Activated CD4-positive, alpha-beta T cell treated with anti-CD3 and anti-CD28 coated beads, Interleukin-2, amount 10 ng/mL, durations not matched to agents 24 days and 14 days (primary cell): ENCODE measurements around the gene CFAP119. TPM values are rescaled to one million over a fixed set of nuclear protein-coding genes. Genes with fewer than 3 reads are reported as not detected.
A peak's percentile ranks its signal among the peaks of the same experiment; 100 is the strongest.

Source experiments
- DNase-seq: peaks from one replicate; pipeline ENCODE4 v3.0.0; 2022
- H3K27ac Mint-ChIP-seq: one replicate; pipeline ENCODE4 v1.8.0; 2022; ENCODE audit warnings: mild to moderate bottlenecking, mixed read lengths
- H3K27me3 Mint-ChIP-seq: one replicate; pipeline ENCODE4 v1.8.0; 2022; ENCODE audit warnings: mixed read lengths
- H3K36me3 Mint-ChIP-seq: one replicate; pipeline ENCODE4 v1.8.0; 2022; ENCODE audit warnings: low read depth, mild to moderate bottlenecking, mixed read lengths
- H3K4me1 Mint-ChIP-seq: one replicate; pipeline ENCODE4 v1.8.0; 2021; ENCODE audit warnings: mixed read lengths
- H3K4me3 Mint-ChIP-seq: one replicate; pipeline ENCODE4 v1.8.0; 2022; ENCODE audit warnings: mild to moderate bottlenecking, moderate library complexity, mixed read lengths
- H3K9me3 Mint-ChIP-seq: one replicate; pipeline ENCODE4 v1.8.0; 2021; ENCODE audit warnings: mixed read lengths
- intact Hi-C: fragments of 100-400 bp; cut with micrococcal nuclease; formaldehyde crosslinking; loops from one replicate; pipeline ENCODE4 v1.15.1; 2023
- total RNA-seq: library from RNA; stranded (reverse); gene quantifications from 2 replicates; pipeline ENCODE4 v1.2.3, GENCODE V29; 2022

Gene CFAP119
- total RNA-seq, 1 donor from 2014 or later, result 4.0 TPM

DNA sequence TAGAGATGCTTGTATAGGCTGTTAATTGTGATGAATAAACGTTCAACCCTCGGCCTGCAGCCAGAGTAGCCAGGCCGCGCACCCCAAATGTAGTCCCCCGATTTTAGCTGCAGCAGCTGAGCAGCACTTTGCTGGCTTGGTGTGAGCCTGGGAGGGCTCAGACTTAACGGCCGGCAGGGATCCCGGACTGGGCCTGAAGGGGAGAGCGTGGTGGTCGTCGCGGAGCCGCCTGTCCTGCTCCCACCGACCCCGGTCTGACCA lies 13.2 kb upstream of the CFAP119 start:
- DNase-seq, result no peak
- peaks cover 31% of the 10 kb centered on the region for H3K36me3 Mint-ChIP-seq
- intact Hi-C loops, result loop anchor here (1.0 to 5.0 kb wide), 3 partner anchors 13 to 148 kb away; partner anchors contain the start of genes CFAP119, FBXL19 and RNF40
- H3K27me3 Mint-ChIP-seq, result no peaks in the 10 kb centered on the region
- H3K27ac Mint-ChIP-seq, result peak overlapping the region; percentile 95
- no peaks in the 10 kb centered on the region for H3K9me3 Mint-ChIP-seq
- peaks cover 22% of the 10 kb centered on the region for H3K4me1 Mint-ChIP-seq
- peak overlapping the region; percentile 91 for H3K4me3 Mint-ChIP-seq

DNA sequence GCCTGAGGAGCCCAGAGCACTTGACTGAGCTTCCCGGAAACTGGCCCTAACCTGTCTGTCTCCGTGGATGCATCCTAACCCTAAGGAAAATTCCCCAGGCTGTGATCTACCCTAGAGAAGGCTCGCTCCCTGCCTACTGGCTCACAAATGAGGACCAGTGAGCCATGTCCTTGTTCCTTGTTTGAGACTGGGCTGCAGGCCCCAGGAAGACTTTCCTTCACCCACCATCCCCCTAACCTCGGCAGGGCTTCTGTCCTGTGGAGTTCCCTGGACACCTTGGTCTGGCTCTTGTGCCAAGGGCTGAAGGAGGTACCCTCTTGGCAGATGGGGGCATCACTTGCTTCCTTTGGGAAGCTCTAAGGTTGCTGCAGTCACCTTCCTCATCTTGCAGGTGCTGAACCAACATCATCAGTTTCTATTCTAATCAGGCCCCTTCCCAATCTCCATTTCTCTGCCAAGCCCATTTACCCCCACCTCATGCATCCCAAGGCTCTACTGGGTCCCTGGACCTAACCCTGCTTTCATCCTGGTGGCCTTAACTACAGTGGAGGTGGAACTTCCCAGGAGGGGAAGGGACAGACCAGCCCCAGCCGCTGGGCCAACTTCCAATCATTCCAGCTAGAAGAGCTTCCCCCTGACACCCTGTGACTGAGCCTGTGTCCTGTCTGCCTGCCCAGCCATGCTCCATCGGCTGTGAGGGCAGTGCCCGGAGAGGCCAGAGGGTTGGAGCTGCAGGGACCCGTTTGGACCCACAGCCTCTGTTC lies 12.7 kb upstream of the CFAP119 start:
- peaks cover 22% of the 10 kb centered on the region for H3K4me1 Mint-ChIP-seq
- no peaks in the 10 kb centered on the region for H3K27me3 Mint-ChIP-seq
- H3K9me3 Mint-ChIP-seq, result no peaks in the 10 kb centered on the region
- peaks cover 33% of the 10 kb centered on the region for H3K36me3 Mint-ChIP-seq
- H3K4me3 Mint-ChIP-seq, result peak overlapping the region; percentile 91
- H3K27ac Mint-ChIP-seq, result peak overlapping the region; percentile 95
- intact Hi-C loops, result loop anchor here (1.0 to 5.0 kb wide), 3 partner anchors 12 to 148 kb away; partner anchors contain the start of genes CFAP119, FBXL19 and RNF40
- peak; percentile 65 for DNase-seq

DNA sequence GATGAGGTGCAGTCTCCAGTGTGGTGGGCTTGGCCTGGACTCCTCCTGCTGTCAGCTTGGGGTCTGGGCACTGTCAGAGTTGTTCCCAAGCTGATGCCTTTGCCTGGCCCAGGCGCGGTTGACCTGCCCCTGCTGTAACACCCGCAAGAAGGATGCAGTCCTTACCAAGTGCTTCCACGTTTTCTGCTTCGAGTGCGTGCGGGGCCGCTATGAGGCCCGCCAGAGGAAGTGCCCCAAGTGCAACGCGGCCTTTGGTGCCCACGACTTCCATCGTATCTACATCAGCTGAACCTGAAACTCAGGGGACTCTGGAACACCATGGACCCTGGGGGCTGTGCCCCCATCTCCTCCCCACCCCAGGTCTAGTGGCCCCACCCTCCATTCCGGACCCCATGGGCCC lies 12.0 kb upstream of the CFAP119 start:
- no peaks in the 10 kb centered on the region for H3K9me3 Mint-ChIP-seq
- H3K27me3 Mint-ChIP-seq, result no peaks in the 10 kb centered on the region
- intact Hi-C loops, result loop anchor here (2.0 kb wide), 1 partner anchor 149 kb away; the partner anchor contains the start of gene FBXL19
- no peak overlapping the region for H3K4me3 Mint-ChIP-seq
- peaks cover 23% of the 10 kb centered on the region for H3K4me1 Mint-ChIP-seq
- no peak overlapping the region for H3K27ac Mint-ChIP-seq
- DNase-seq, result no peak
- H3K36me3 Mint-ChIP-seq, result peaks cover 38% of the 10 kb centered on the region

DNA sequence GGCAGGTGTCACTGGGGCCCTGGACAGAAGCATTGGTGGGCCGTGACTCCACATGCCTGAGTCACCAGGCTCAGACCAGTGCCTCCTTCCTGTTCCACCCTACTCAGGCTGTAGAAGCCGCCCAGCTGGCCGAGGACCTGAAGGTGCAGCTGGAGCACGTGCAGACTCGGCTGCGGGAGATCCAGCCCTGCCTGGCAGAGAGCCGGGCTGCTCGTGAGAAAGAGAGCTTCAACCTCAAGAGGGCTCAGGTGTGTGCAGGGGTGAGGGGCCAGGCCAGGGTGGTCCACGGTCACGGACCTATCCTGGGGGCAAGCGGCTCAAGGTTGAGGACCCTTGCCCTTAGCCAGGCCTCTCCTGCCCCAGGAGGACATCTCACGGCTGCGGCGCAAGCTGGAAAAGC lies 9.9 kb upstream of the CFAP119 start:
- intact Hi-C loops, result no loop called here
- Mint-ChIP-seq H3K36me3 (peaks cover 46% of the 10 kb centered on the region), H3K27me3 (no peaks in the 10 kb centered on the region), H3K4me1 (peaks cover 18% of the 10 kb centered on the region), H3K27ac (no peak overlapping the region), H3K9me3 (no peaks in the 10 kb centered on the region), H3K4me3 (no peak overlapping the region)
- no peak for DNase-seq

DNA sequence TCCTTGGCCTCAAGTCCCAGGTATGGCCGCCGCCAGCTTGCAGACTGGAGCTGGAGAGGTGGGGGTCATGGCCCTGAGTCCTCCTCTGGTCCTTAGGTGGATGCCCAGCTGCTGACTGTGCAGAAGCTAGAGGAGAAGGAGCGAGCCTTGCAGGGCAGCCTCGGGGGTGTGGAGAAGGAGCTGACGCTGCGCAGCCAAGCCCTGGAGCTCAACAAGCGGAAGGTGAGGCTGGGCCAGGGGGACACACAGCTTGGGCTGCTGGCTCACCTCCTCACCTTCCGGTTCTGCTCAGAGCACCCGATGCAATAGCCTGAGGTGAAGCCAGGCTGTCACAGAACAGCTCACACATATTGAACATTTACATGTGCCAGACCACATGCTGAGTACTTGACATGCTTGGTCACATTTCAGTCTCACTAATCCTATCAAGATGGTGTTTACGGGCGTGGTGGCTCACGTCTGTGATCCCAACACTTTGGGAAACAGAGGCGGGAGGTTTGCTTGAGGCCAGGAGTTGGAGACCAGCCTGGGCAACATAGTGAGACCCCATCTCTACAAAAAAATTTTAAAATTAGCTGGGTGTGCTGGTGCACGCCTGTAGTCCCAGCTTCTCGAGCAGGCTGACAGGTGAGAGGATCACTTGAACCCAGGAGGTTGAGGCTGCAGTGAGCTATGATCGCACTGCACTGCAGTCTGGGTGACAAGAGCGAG lies 7.7 kb upstream of the CFAP119 start:
- intact Hi-C loops, result no loop called here
- Mint-ChIP-seq H3K27me3 (no peaks in the 10 kb centered on the region), H3K27ac (no peak overlapping the region), H3K4me3 (no peak overlapping the region), H3K4me1 (peaks cover 9% of the 10 kb centered on the region), H3K36me3 (peaks cover 62% of the 10 kb centered on the region), H3K9me3 (no peaks in the 10 kb centered on the region)
- no peak for DNase-seq

DNA sequence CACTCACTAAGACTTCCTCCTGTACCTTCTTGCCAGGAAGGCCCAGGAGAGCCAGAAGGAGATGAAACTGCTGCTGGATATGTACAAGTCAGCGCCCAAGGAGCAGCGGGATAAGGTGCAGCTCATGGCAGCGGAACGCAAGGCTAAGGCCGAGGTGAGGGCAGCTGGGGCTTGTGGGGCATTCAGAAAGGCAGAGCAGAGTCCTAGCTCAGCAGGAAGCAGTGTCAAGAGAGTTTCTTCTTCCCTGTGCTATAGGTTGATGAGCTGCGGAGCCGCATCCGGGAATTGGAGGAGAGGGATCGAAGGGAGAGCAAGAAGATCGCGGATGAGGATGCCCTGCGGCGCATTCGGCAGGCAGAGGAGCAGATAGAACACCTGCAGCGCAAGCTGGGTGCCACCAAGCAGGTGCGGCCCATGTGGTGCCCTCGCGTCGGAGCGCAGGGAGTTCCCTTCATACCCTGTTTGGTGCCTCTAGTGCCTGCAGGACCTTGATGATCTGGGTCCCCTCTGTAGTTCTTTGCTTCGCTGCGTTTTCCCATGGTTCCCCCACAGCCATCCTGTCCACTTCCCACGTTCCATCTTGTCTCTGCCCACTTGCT lies 6.8 kb upstream of the CFAP119 start:
- H3K27me3 Mint-ChIP-seq, result no peaks in the 10 kb centered on the region
- peaks cover 11% of the 10 kb centered on the region for H3K4me1 Mint-ChIP-seq
- no peak overlapping the region for H3K27ac Mint-ChIP-seq
- peaks cover 69% of the 10 kb centered on the region for H3K36me3 Mint-ChIP-seq
- no peak for DNase-seq
- H3K4me3 Mint-ChIP-seq, result no peak overlapping the region
- intact Hi-C loops, result no loop called here
- no peaks in the 10 kb centered on the region for H3K9me3 Mint-ChIP-seq

DNA sequence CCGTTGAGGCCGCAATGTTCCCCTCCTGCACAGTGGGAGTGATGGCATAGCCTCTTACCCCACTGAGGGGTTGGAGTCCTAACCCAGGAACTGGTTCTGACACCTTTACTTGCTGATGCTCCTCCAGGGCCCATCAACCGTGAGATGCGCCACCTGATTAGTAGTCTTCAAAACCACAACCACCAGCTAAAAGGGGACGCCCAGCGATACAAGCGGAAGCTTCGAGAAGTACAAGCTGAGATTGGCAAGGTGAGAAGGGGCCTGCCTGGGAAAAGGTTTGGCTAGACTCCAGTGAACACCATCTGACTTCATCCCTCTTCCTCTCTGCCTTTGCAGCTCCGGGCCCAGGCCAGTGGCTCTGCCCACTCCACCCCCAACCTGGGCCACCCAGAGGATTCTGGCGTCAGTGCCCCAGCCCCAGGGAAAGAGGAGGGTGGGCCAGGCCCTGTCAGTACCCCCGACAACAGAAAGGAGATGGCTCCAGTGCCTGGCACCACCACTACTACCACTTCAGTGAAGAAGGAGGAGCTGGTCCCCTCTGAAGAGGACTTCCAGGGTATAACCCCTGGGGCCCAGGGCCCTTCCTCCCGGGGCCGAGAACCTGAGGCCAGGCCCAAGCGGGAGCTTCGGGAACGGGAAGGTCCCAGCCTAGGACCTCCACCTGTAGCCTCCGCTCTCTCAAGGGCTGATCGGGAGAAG lies 6.1 kb upstream of the CFAP119 start:
- Mint-ChIP-seq H3K9me3 (no peaks in the 10 kb centered on the region), H3K27me3 (no peaks in the 10 kb centered on the region), H3K4me1 (peaks cover 12% of the 10 kb centered on the region), H3K27ac (no peak overlapping the region), H3K36me3 (peaks cover 66% of the 10 kb centered on the region), H3K4me3 (no peak overlapping the region)
- no peak for DNase-seq
- intact Hi-C loops, result no loop called here

DNA sequence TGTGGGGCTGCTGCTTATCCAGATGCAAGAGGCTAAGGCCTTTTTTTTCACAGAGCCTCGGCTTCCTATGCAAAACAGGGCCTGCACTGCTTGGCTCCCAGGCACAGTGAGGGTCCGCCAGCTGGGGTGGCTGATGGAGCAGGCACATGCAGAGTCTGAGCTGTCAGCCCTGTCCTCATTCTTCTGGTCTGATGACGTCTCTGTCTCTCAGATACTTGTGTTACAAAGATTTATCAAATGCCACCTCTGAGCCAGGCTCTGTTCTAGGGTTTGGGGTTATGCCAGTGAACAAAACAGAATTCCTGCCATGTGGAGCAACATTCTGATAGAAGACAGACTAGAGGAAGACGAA lies 5.0 kb upstream of the CFAP119 start:
- no peaks in the 10 kb centered on the region for H3K27me3 Mint-ChIP-seq
- H3K36me3 Mint-ChIP-seq, result peaks cover 62% of the 10 kb centered on the region
- intact Hi-C loops, result no loop called here

DNA sequence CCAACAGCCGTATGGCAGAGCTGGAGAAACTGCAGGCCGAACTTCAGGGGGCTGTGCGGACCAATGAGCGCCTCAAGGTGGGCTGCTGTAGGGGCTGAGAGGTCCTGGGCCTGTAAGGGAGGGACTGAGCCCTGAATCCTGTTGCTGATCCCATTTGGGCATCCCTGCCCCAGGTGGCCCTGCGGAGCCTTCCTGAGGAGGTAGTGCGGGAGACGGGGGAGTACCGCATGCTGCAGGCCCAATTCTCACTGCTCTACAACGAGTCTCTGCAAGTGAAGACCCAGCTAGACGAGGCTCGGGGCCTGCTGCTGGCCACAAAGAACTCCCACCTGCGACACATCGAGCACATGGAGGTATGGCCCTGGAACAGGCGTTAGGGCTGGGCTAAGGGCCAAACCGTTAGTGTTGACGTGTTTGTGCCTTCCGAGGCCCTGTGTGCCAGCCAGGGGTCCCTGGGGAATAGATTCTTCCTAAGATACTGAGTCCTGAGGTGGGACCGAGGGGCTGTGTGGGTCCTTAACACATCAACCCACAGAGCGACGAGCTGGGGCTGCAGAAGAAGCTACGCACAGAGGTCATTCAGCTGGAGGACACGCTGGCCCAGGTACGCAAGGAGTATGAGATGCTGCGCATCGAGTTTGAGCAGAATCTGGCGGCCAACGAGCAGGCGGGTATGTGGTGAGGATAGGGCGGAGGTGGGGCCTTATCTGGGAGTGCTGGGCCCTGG lies 4.5 kb upstream of the CFAP119 start:
- Mint-ChIP-seq H3K27me3 (no peaks in the 10 kb centered on the region), H3K4me1 (peaks cover 14% of the 10 kb centered on the region), H3K27ac (no peak overlapping the region), H3K36me3 (peaks cover 59% of the 10 kb centered on the region), H3K4me3 (no peak overlapping the region), H3K9me3 (no peaks in the 10 kb centered on the region)
- no peak for DNase-seq
- intact Hi-C loops, result no loop called here

More for the DNA sequence above, 5.0 kb upstream of the CFAP119 start:
- H3K27ac Mint-ChIP-seq, result no peak overlapping the region
- DNase-seq, result no peak
- no peak overlapping the region for H3K4me3 Mint-ChIP-seq
- no peaks in the 10 kb centered on the region for H3K9me3 Mint-ChIP-seq
- H3K4me1 Mint-ChIP-seq, result peaks cover 14% of the 10 kb centered on the region

DNA sequence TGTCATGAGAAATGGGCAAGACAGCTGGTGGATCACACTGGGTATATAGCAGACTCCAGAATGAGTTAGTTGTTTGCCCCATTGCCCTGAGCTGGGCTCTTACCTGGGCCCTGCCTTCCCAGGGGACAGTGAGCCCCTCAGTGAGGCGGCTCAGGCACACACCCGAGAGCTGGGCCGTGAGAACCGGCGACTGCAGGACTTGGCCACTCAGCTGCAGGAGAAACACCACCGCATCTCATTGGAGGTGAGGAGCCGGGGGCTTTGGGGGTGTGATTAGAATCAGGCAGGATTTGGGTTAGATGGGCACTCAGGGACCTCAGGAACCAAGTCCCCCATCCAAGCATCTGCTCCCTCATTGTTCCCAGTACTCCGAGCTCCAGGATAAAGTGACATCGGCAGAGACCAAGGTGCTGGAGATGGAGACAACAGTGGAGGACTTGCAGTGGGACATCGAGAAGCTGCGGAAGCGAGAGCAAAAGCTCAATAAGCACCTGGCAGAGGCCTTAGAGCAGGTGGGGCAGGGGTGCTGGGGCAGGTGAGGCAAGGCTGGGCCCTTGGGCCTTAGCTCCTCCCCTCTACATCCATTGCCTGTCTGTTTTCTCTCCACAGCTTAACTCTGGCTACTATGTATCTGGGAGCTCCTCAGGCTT lies 3.1 kb upstream of the CFAP119 start:
- H3K36me3 Mint-ChIP-seq, result peaks cover 50% of the 10 kb centered on the region
- no peaks in the 10 kb centered on the region for H3K9me3 Mint-ChIP-seq
- no peak for DNase-seq
- H3K4me3 Mint-ChIP-seq, result no peak overlapping the region
- no peaks in the 10 kb centered on the region for H3K27me3 Mint-ChIP-seq
- no peak overlapping the region for H3K27ac Mint-ChIP-seq
- H3K4me1 Mint-ChIP-seq, result peaks cover 24% of the 10 kb centered on the region
- intact Hi-C loops, result loop anchor here (5.0 kb wide), 2 partner anchors 108 to 127 kb away; partner anchors contain the start of genes BCL7C and FBRS

DNA sequence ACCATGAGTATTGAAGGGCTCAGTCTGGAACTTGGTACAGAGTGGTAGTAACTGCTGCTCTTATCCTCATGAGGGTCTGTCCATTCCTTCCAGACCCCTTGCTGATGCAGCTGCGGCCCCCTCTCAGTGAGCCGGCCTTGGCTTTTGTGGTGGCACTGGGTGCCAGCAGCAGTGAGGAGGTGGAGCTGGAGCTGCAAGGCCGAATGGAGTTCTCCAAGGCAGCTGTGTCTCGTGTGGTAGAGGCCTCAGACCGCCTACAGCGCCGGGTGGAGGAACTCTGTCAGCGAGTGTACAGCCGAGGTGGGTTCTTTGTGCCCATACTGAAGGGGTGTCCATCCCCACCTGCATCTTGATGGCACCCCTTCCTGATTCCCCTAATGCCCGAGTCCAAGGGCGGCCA lies 2.2 kb upstream of the CFAP119 start:
- H3K36me3 Mint-ChIP-seq, result peaks cover 46% of the 10 kb centered on the region
- H3K4me1 Mint-ChIP-seq, result peaks cover 23% of the 10 kb centered on the region
- no peak overlapping the region for H3K27ac Mint-ChIP-seq
- H3K4me3 Mint-ChIP-seq, result peak overlapping the region; percentile 97
- no peak for DNase-seq
- no peaks in the 10 kb centered on the region for H3K9me3 Mint-ChIP-seq
- no peaks in the 10 kb centered on the region for H3K27me3 Mint-ChIP-seq
- intact Hi-C loops, result loop anchor here (5.0 kb wide), 2 partner anchors 107 to 128 kb away; partner anchors contain the start of genes BCL7C and FBRS

DNA sequence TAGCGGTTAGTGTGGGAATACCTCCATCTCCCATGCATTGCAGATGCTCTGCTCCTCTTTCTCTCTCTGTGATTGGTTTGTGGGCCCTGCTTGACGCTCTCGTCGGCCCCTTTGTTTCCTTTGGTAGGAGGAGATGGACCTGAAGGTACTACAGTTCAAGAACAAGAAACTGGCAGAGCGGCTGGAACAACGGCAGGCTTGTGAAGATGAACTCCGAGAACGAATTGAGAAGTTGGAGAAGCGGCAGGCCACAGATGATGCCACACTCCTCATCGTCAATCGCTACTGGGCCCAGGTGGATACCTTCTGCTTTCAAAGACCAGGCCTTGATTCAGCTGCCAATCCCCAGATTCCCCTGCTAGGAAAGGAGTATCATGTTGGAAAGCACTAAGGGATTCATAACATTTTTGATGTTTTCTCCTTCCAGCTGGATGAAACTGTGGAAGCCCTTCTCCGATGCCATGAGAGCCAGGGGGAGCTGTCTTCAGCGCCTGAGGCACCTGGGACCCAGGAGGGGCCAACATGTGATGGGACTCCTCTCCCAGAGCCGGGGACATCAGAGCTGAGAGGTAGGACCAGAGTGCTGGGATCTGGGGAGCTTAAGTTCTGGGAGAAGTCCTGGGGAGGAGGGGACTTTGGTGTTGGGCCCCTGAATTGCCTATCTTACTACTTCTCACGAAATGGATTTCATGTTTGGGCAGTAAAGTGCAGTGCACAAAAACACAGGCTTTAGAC lies 1.3 kb upstream of the CFAP119 start:
- peak overlapping the region; percentile 83 for H3K27ac Mint-ChIP-seq
- H3K27me3 Mint-ChIP-seq, result no peaks in the 10 kb centered on the region
- intact Hi-C loops, result loop anchor here (1.0 to 5.0 kb wide), 8 partner anchors 12 to 270 kb away; partner anchors contain the start of genes BCL7C, FBRS, PHKG2 and STX4
- H3K36me3 Mint-ChIP-seq, result peaks cover 42% of the 10 kb centered on the region
- H3K4me3 Mint-ChIP-seq, result peak overlapping the region; percentile 97
- peaks cover 22% of the 10 kb centered on the region for H3K4me1 Mint-ChIP-seq
- DNase-seq, result no peak
- H3K9me3 Mint-ChIP-seq, result no peaks in the 10 kb centered on the region
